Activated T-cell treated with anti-CD3 and anti-CD28 coated beads, Interleukin-2, amount 50 U/mL, for 48 hours (primary cell): ENCODE measurements around the gene PRDM5.
"Not testable (repeated sequence)": the region's sequence is repeated elsewhere in the genome, so short reads cannot be mapped to it uniquely, and the experiment has no call there.

Experiments
- DNase-seq, 2 experiments: peaks; one replicate each; pipeline ENCODE4 v3.0.0-alpha.2; 2020

Gene PRDM5

GRCh38 chr4:120749445-120750151 lies 172.9 kb downstream of the PRDM5 start:
- no peak for DNase-seq

DNA sequence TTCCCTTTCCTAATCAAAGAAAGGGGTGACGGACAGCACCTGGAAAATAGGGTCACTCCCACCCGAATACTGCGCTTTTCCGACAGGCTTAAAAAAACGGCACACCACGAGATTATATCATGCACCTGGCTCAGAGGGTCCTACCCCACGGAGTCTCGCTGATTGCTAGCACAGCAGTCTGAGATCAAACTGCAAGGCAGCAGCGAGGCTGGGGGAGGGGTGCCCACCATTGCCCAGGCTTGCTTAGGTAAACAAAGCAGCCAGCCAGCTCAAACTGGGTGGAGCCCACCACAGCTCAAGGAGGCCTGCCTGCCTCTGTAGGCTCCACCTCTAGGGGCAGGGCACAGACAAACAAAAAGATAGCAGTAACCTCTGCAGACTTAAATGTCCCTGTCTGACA lies 180.9 kb downstream of the PRDM5 start:
- not testable (repeated sequence) for DNase-seq

DNA sequence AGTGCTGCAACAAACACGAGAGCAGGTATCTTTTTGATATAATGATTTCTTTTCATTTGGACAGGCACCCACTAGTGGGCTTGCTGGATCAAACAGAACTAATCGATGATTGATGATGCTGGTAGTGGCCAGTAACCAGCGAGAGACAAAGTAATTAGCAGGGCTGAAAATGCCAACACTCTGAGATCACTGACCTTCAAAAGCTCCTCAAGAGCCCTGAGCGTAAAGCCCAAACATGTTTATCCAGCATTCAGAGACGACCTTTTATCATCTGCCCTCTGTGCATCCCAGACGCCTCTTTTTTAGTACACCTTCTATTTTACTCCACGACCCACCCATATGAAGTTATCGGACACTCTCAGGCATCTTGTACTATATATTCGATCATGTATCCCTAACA lies 186.2 kb downstream of the PRDM5 start:
- DNase-seq = no peak

- DNase-seq = no peak
Observed at GRCh38 chr4:120733968-120734367, 188.6 kb downstream of the PRDM5 start.

- DNase-seq = no peak
Observed at GRCh38 chr4:120733054-120733453, 189.5 kb downstream of the PRDM5 start.

- no peak for DNase-seq
Observed at GRCh38 chr4:120731561-120731960, 191.0 kb downstream of the PRDM5 start.

- DNase-seq = no peak
Observed at GRCh38 chr4:120730777-120731320, 191.7 kb downstream of the PRDM5 start.

GRCh38 chr4:120728892-120729675 lies 193.4 kb downstream of the PRDM5 start:
- DNase-seq = no peak

DNA sequence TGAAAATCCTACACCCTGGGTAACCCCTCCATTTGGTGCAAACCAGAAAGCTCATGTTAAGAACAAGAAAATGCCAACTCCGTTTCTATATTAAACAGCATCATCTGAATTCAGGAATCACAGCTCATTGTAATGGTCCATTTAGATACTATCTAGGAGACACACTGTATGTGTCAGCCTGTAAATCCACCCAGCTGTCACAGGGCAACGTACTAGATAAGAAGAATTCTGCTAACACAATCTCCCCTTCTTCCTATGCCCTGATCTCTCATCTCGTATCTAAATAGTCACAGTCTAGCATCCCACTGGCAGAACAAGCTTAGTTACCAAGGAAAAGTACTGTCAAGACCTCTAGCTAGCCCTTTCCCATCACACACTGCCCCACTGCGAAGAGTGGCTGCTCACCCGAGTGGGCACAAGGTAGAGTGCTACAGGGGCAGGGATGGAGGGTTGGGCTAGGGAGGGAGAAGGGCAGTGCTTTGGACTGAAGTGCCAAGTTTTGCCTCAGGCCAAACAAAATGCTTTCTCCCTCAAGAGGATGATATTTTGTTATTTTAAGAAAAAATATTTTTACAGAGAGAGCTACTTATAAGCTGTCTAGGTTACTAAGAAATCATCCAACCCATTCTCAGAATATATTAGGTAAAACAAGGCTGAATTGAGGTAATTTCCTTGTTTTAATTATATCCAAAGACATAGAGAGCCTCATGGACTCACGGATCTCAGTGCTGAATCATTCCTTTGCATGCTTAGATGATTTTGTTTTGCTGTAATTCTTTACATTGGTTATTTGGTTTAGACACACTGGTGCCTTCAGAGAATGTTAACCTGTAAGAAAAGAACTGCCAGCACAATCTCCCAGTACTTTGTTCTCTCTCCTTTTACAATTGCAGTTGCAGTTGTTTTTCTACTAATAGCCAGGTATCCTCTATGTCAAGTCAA lies 196.6 kb downstream of the PRDM5 start:
- DNase-seq = no peak

DNA sequence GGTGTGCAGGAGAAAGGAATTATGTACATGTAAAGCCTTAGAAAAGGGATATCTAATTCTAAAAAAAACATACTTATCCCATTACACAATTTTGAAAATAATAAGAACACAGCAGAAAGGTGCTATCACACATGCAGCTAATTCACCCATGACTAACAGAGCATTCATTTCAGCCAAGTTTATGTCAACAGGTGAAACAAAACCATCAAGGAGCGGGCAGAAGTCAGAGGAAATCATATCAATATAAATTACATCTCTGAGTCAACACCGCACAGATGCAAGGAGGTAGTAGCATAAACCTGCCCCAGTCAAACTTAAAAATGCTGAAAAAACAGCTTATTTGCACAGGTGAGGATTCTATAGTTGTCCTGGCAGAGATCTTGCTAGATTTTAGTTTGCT lies 197.9 kb downstream of the PRDM5 start:
- DNase-seq = no peak

DNA sequence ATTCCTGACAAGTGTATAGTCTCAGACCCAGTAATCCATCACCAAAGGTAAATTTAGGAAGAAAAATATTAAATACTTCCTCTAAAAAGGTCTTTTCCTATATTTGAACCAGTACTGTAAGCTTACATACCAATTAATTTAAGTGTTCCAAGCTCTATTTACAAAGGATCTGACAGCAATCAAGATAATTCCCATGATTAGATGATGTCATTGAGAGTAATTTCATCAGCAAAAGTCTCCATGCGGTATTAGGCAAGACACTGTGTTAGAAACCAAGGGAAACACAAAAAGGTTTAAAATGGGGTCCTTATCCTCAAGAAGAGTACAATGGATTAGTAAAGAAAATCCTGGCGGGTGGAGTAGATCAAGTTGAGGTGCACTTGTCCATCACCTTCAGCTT lies 198.5 kb downstream of the PRDM5 start:
- no peak for DNase-seq

GRCh38 chr4:120723105-120723504 lies 199.4 kb downstream of the PRDM5 start:
- no peak for DNase-seq

- DNase-seq = no peak
Observed at GRCh38 chr4:120722655-120723054, 199.9 kb downstream of the PRDM5 start.

DNA sequence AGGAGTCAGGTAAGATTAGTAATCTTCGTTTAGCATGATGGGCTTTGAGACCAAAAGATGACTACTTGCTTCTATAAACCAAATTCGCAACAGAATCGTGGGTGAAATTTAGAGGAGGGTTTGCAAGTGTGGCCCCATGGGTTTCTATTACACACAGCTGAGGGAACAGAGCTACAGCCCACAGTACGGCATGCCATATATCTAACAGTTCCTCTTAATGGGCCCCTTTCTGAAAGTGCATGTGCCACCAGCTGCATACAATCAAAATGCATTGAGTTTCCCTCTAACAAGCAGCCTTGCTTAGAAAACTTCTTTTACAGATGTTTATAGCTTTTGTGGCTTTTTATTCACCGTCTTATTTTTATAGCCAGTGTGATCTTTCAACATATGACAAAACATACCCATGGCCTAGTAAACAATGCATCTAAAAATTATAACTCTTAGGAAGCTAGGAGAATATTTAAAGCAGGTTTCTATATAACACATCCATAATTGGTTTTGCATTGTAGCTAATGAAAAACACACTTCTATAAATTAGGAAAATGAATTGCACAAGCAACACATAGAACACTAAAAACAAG lies 202.1 kb downstream of the PRDM5 start:
- DNase-seq = no peak

DNA sequence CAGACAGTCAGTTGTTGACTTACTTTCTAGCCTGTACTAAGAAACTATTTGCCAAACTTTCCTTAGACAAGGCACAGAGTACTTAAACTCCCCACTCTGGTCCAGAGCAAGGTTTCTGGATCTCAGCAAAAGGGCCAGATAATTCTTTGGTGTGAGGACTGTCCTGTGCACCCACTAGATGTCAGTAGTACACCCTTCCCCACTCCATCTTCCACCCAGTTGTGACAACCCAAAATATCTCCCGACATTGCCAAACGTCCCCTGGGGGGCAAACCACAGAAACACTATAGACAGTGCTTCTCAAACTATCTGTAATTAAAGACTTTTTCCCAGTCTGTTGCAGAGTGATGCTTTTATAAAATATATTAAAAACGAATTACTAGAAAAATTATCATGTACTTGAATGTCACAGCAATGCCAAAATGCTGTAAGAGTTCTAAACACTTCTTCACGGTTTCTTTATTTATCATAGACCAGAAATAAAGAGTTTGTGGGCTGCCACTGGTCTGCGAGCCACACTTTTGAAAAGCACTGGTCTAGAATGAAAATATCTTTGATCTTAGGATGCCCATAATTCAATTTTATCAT lies 203.5 kb downstream of the PRDM5 start:
- DNase-seq = peak; percentile 21 to 25

DNA sequence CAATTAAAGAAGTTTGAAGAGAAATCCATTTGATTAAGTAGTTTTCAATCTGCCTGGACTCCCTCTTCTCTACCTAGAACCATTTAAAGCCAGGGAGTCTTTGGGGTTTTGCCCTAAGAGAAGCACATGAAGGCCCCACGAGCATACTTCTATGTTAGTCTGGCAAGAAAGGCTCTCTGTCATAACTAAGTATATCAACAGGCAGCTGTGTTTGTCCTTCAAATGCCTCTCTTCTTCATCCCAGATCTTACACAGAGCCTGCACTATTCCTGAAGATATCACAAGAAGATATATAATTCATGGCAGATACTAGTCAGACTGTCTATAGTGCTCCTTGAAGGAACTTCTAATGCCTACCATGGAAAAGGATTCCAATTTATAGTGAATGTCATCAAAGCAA lies 206.2 kb downstream of the PRDM5 start:
- DNase-seq = no peak

GRCh38 chr4:120714417-120715010 lies 208.0 kb downstream of the PRDM5 start:
- DNase-seq = no peak

DNA sequence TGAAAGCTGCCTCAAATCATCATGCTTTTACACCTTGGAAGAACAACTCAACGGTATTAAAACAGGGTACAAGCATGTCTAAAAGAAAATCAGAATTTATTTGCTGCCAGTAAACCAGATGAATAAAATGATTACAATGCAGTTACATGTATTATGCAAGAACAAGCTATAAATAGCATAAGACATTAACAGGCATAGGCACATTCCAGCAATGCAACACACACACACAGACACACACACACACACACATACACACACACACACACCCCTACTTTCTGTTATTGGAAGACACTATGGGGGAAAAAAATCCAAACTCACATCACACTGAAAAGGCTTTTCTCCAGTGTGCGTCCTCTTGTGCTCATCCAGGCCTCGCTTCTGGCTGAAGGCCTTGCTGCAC lies 212.5 kb downstream of the PRDM5 start:
- DNase-seq = no peak

DNA sequence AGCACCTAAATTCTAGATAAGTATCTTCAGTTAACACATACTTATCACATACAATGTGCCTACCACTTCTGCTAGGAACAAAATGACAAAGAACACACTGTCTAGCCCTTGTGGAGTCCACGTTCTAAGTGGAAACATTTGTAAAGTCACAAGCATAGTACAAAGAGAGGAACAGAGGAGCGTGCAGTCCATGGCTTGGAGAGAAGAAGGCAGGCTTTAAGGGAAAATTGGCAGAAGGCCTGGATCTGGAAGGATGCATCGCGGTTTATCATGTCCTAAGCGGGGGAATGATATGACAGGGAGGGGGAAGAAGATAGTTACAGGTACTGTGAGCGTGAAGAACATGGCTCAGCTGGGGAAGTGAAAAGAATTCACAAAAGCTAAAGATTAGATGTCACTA lies 218.0 kb downstream of the PRDM5 start:
- no peak for DNase-seq

DNA sequence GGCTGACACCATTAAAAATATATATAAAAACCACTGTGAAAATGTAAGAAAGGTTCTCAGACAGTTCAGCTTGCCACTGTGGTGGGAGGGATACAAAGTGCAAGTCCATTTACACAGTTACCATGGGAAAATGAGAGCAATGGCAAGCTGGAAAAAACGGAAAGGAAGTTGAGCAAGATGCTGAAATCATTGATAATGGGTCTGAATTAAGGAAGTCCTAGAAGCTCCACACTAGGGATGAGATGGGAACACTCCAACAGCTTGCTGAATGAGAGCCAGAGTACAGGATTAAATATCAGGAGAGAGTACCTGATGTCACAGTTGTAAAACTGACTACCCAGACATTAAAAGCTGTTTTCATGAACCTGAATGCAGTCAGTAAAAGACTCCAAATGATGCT lies 218.6 kb downstream of the PRDM5 start:
- DNase-seq = no peak

DNA sequence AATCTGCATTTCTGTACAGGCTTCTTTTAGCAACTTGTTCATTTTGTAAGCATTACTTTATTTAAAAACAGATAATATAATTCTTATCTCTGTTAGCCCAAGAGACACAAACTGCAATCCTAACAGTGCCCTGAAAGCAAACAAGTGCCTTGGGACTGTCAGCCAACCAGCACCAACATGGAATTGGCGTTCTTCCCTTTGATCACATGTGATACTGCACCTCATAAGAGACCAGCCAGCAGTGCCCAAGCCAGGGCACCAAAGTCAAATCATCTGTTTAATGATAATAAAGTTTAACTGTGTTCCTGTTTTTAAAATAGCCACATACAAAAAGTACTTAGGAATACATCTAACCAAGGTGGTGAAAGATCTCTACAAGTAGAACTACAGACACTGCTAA lies 223.2 kb downstream of the PRDM5 start:
- DNase-seq = no peak

DNA sequence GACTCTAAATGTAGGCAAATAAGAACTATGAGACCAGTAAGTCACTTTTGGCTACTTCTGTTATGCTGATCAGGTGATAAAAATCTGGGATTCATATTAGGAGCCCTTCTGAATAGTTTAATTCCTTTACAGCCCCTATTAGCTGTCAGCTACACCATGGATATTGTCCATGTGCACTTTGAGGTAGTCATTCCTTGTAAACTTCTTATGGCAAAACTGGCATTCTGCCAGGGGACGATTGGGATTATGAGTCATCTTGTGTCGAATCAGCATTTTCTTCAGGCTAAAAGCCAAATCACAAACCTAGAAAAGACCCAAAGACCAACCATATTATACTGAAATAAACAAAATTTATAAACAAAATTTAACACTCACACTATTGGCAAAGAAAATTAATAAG lies 227.6 kb downstream of the PRDM5 start:
- DNase-seq = no peak
